Heart left ventricle (tissue), 16 donors: ENCODE measurements around the gene HAUS3. TPM values are rescaled to one million over a fixed set of nuclear protein-coding genes. Genes with fewer than 3 reads are reported as not detected.
A peak's percentile ranks its signal among the peaks of the same experiment; 100 is the strongest.

ENCODE experiments used
- ATAC-seq, 4 donors: fragments of 200-7000 bp; cut with Tn5 transposase; one replicate each; pipeline ENCODE4 v1.9.1; 2020 to 2022; ENCODE audit warnings: moderate library complexity in 4 of 4, mild to moderate bottlenecking in 3 of 4, moderate number of reproducible peaks in 1 of 4
- DNase-seq, 5 donors: peaks; one replicate each; pipeline ENCODE4 v3.0.0-alpha.2; 2020
- H3K27ac ChIP-seq, 12 donors: fragments of 200-600 bp; sonication (generic) in 4 of 12; one replicate each; pipeline versions ENCODE4 v1.5.0 to v1.8.0; 2016 to 2022; ENCODE audit warnings: mild to moderate bottlenecking in 2 of 12
- H3K27me3 ChIP-seq, 9 donors: fragments of 200-600 bp; sonication (generic) in 2 of 9; one replicate each; pipeline versions ENCODE4 v1.5.1 to v1.8.0; 2016 to 2022; ENCODE audit warnings: mild to moderate bottlenecking in 3 of 9
- H3K36me3 ChIP-seq, 9 donors: fragments of 200-600 bp; sonication (generic) in 2 of 9; one replicate each; pipeline versions ENCODE4 v1.5.0 to v1.8.0; 2018 to 2022; ENCODE audit warnings: mild to moderate bottlenecking in 2 of 9
- H3K4me1 ChIP-seq, 12 donors: fragments of 200-600 bp; sonication (generic) in 4 of 12; one replicate each; pipeline versions ENCODE4 v1.5.0 to v1.8.0; 2016 to 2022; ENCODE audit warnings: mild to moderate bottlenecking in 3 of 12
- H3K4me3 ChIP-seq, 12 donors: fragments of 200-600 bp; sonication (generic) in 4 of 12; one replicate each; pipeline versions ENCODE4 v1.5.0 to v1.8.0; 2017 to 2022; ENCODE audit warnings: mild to moderate bottlenecking in 9 of 12, moderate library complexity in 4 of 12
- H3K9me3 ChIP-seq, 12 donors: fragments of 200-600 bp; sonication (generic) in 4 of 12; one replicate each; pipeline versions ENCODE4 v1.5.0 to v1.8.0; 2016 to 2022; ENCODE audit warnings: mild to moderate bottlenecking in 1 of 12
- POLR2A ChIP-seq, 2 donors: fragments of 450-650 bp; IDR thresholded peaks; one replicate each; pipeline ENCODE4 v1.6.1; 2017; ENCODE audit warnings: antibody characterized with exemption in 2 of 2, mild to moderate bottlenecking in 2 of 2, moderate library complexity in 2 of 2
- WGBS, 4 donors: extraction: QIAGEN DNeasy Blood & Tissue Kit in 2 of 4; methylation state at CpG; one replicate each; pipeline versions ENCODE4 v1.1.5 to v1.1.7; 2013 to 2018; 5-methylcytosine and 5-hydroxymethylcytosine counted together
- intact Hi-C, 10 donors: fragments of 100-400 bp; cut with DNase I; formaldehyde crosslinking; loops; one replicate each; pipeline versions ENCODE4 v1.11.1 to v1.14.2; 2022
- polyA plus RNA-seq, 2 donors: library from polyadenylated mRNA; stranded (reverse); fragments of 200-250 nt; gene quantifications; one replicate each; pipeline ENCODE4 v1.2.3, GENCODE V29; 2013
- total RNA-seq, 9 donors: library from RNA; depleted of rRNA in 2 of 9; stranded (reverse); fragments of >200 nt in 2 of 9; fragmentation: NEBNext Ultra II Directional in 3 of 9; extraction: Animal tissue kit (Norgen Biotek cat#: 25700) in 3 of 9; gene quantifications; one replicate each; pipeline versions ENCODE4 v1.1.0 to v1.2.4, GENCODE V29; 2016 to 2023
- TF ChIP-seq, protein P1 (sequence below), 12 donors: fragments of 200-600 bp; sonication (generic) in 4 of 12; IDR thresholded peaks; one replicate each; pipeline versions ENCODE4 v1.5.0 to v1.8.0; 2018 to 2022; ENCODE audit warnings: antibody characterized with exemption in 12 of 12, mild to moderate bottlenecking in 5 of 12
- donor health status: ischemic (EF 13 %, LVEDD 7.1; RV severe dilation, severe dysfunction).
- donor health status: healthy with polysubstance abuse.
- donor health status: DM: no; HTN: yes; CAD: no.
- donor health status: DM: no; HTN: no; CAD: no.
- donor health status: ischemic (EF 25% LVEDD 6.9; RV normal size, moderate dysfunction).
- donor health status: ischemic (EF 25% LVEDD 5.7; RV mildly dilated, moderate dysfunction).
- donor health status: healthy.
- donor health status: DM: yes; HTN: yes; CAD: no.
- donor health status: ischemic (EF 35%, LVEDD 5.7; RV mildly dilated, moderate dysfunction).
- donor health status: nonischemic (EF 11% LVEDD 7.7; RV severe dilation, severe dysfunction).
- donor health status: DM: yes; HTN: yes; CAD: no.
- donor health status: PGD.
- donor health status: ischemic (EF 29% LVEDD 5.4; RV normal size, mild dysfunction).
- donor health status: nonischemic (EF 23%, LVEDD 6.1; RV moderate dilation, normal function).

HAUS3 gene
- total and polyA plus RNA-seq, 11 donors, result 4.2 to 8.3 (median 6.3) TPM

DNA sequence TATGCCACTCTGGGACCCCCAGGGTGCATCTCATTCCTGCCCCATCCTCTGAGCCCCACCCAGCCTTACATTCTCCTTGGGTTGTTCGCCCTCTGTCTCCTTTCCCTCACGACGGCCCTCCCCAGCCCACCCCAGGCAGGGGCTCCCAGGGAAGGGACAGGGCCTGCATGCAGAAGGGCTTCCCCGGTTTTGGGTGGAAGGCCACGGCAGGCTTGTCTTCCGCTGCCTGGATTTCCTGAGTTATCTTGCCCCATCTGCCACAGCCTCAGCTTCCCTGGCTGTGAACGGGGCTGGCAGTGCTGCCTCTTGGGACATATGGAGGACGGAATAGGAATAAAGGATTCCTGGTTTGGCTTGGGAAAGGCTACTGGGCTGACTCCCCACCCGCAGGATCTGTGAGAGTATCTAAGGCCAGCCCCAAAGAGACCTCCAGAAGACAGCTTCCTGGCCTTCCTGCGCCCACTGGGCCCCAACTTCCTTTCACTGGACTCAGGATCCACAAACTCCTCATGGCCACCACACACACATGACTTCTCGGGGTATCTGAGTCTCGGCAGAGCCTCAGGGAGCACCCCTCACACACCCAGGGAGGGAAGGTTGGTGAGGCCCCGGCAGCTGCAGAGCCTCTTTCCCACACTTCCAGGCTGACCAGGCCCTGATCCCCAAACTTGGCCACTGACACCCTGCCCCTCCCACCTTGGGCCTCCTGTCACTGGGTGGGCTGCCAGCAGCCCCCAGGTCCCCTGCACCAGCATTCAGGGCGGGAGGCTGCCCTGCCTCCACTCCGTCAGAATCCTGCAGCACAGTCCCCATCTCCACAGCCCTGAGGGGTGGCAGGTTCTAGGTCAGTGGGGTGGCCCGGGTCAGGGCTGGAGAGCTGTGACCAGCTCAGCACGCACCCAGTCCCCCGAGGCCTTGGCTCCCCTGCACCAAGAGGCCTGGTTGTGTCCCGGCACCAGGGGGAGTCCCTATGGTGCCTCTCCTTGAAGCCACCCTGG is 23.5 kb upstream of the HAUS3 start:
- intact Hi-C loops, result loop anchor here in 4 of 10 donors (5.0 to 10.0 kb wide), 3 partner anchors 149 to 489 kb away; partner anchors contain the start of genes CFAP99 (in 3 of the 4), ZFYVE28 (in 3 of the 4) and TNIP2 (in 1 of the 4)
- Histone ChIP-seq H3K27ac (peak overlapping the region; percentile 11 to 84 (median 74)), H3K27me3 (no peaks in the 10 kb centered on the region), H3K9me3 (no peaks in the 10 kb centered on the region), H3K4me1 (peaks cover 6 to 72% (median 38%) of the 10 kb centered on the region in 12 donors), H3K36me3 (no peaks in the 10 kb centered on the region), H3K4me3 (peak overlapping the region in 3 of 12 donors; percentile 7 to 11 (median 8))
- no peak for ATAC-seq
- peak in 3 of 5 donors; percentile 28 to 56 (median 29) for DNase-seq
- TF ChIP-seq, protein P1, sequence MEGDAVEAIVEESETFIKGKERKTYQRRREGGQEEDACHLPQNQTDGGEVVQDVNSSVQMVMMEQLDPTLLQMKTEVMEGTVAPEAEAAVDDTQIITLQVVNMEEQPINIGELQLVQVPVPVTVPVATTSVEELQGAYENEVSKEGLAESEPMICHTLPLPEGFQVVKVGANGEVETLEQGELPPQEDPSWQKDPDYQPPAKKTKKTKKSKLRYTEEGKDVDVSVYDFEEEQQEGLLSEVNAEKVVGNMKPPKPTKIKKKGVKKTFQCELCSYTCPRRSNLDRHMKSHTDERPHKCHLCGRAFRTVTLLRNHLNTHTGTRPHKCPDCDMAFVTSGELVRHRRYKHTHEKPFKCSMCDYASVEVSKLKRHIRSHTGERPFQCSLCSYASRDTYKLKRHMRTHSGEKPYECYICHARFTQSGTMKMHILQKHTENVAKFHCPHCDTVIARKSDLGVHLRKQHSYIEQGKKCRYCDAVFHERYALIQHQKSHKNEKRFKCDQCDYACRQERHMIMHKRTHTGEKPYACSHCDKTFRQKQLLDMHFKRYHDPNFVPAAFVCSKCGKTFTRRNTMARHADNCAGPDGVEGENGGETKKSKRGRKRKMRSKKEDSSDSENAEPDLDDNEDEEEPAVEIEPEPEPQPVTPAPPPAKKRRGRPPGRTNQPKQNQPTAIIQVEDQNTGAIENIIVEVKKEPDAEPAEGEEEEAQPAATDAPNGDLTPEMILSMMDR (IDR thresholded peaks at IDR 0.05), result no peak
- TF ChIP-seq POLR2A (IDR thresholded peaks at IDR 0.05), result no peak
- WGBS, 4 donors, result 74 to 80% (median 78%) methylated on average over 13 to 19 of the region's 19 CpGs

DNA sequence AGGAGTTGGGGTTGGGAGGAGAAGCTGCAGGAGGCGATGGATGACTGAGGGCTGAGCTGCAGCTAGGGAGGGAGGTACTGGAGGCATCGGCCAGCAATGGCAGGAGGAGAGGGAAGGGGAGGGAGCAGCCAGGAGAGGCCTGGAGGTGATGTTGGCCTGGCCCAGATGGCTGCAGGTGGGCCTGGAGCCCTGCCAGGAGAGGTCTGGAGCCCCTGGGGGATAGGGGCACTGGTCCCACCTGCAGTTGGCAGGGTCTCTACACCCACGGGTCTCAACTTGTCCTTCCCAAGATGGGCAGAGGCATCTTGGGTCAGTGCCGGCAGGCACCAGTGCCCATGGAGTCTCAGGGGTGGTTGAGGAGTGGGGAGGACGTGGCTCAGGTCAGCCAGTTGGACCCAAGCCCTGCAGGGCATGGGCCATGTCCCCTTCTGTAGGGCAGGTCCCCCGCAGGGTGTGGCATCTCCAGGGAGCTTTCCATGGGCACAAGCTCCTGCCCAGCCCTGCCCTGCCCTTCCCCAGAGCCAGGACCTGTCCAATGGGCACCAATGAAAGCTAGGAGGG is 22.6 kb upstream of the HAUS3 start:
- peaks cover 11 to 75% (median 44%) of the 10 kb centered on the region in 12 donors for H3K4me1 ChIP-seq
- H3K4me3 ChIP-seq, result no peak overlapping the region
- H3K27ac ChIP-seq, result no peak overlapping the region
- no peak for ATAC-seq
- DNase-seq, result peak in 3 of 5 donors; percentile 20 to 56 (median 24)
- intact Hi-C loops, result loop anchor here in 7 of 10 donors (5.0 to 10.0 kb wide), 6 partner anchors 148 to 490 kb away; partner anchors contain the start of genes CFAP99 (in 5 of the 7), ZFYVE28 (in 5 of the 7), FAM193A (in 1 of the 7) and TNIP2 (in 1 of the 7)
- WGBS, 4 donors, result 87 to 93% (median 89%) methylated on average over 6 of the region's 6 CpGs
- peaks cover 0 to 5% (median 0%) of the 10 kb centered on the region in 9 donors for H3K36me3 ChIP-seq
- H3K27me3 ChIP-seq, result no peaks in the 10 kb centered on the region
- H3K9me3 ChIP-seq, result no peaks in the 10 kb centered on the region
- no peak for TF ChIP-seq POLR2A (IDR thresholded peaks at IDR 0.05)
- TF ChIP-seq, protein P1 (IDR thresholded peaks at IDR 0.05), result no peak

DNA sequence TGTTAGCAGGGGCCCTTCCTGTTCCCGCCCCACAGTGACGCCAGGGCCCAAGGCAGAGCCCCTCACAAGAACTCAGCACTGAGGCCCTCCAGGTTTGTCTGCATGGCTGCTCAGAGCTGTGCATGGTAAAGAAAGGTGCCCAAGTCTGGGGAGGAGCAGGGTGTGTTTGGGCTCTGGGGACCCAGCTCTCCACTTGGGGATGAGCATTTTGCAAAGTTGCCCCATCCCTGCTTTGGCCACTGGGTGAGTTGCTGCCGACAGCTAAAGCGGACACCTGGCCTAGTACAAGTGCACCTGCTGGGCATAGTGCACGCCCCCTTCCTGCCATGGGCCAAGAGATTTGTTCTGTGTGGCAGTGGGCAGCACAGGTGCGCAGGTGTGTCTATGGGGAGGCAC is 22.0 kb upstream of the HAUS3 start:
- peak in 3 of 5 donors; percentile 18 to 44 (median 23) for DNase-seq
- Histone ChIP-seq H3K4me1 (peaks cover 14 to 75% (median 48%) of the 10 kb centered on the region in 12 donors), H3K27me3 (no peaks in the 10 kb centered on the region), H3K27ac (peak overlapping the region in 1 of 12 donors; percentile 98), H3K36me3 (peaks cover 0 to 5% (median 0%) of the 10 kb centered on the region in 9 donors), H3K9me3 (no peaks in the 10 kb centered on the region), H3K4me3 (no peak overlapping the region)
- TF ChIP-seq, protein P1 (IDR thresholded peaks at IDR 0.05), result no peak
- TF ChIP-seq POLR2A (IDR thresholded peaks at IDR 0.05), result no peak
- 84 to 95% (median 90%) methylated on average over 4 to 6 of the region's 6 CpGs for WGBS, 4 donors
- intact Hi-C loops, result loop anchor here in 6 of 10 donors (5.0 to 10.0 kb wide), 6 partner anchors 148 to 491 kb away; partner anchors contain the start of genes CFAP99 (in 4 of the 6), ZFYVE28 (in 4 of the 6), FAM193A (in 1 of the 6) and TNIP2 (in 1 of the 6)
- ATAC-seq, result no peak
